Liver (tissue), 9 donors: ENCODE data around the gene UBALD2. TPM values are rescaled to one million over a fixed set of nuclear protein-coding genes. Genes with fewer than 3 reads are reported as not detected.

Source experiments
- DNase-seq: peaks from one replicate; pipeline ENCODE4 v3.0.0-alpha.2; 2017; ENCODE audit warnings: low spot score
- H3K27ac ChIP-seq, 2 donors: one replicate each; pipeline ENCODE4 v1.7.0; 2013; ENCODE audit warnings: inconsistent platforms in 2 of 2, low read length in 2 of 2, control low read depth in 1 of 2, low read depth in 1 of 2, mild to moderate bottlenecking in 1 of 2
- H3K27me3 ChIP-seq, 4 donors: one replicate each; pipeline versions ENCODE4 v1.6.1 to v1.7.0; 2013; ENCODE audit warnings: low read length in 3 of 4, inconsistent platforms in 1 of 4, mild to moderate bottlenecking in 1 of 4, moderate library complexity in 1 of 4; ENCODE audit not compliant: control insufficient read depth in 4 of 4, insufficient read depth in 4 of 4
- H3K36me3 ChIP-seq, 4 donors: one replicate each; pipeline versions ENCODE4 v1.6.1 to v1.7.0; 2013; ENCODE audit warnings: low read length in 3 of 4, mild to moderate bottlenecking in 3 of 4, low read depth in 1 of 4, moderate library complexity in 1 of 4; ENCODE audit not compliant: control insufficient read depth in 4 of 4, insufficient read depth in 3 of 4
- H3K4me1 ChIP-seq, 4 donors: one replicate each; pipeline versions ENCODE4 v1.6.1 to v1.7.0; 2013; ENCODE audit warnings: low read length in 3 of 4, mild to moderate bottlenecking in 3 of 4, moderate library complexity in 1 of 4; ENCODE audit not compliant: control insufficient read depth in 4 of 4, insufficient read depth in 4 of 4
- H3K4me3 ChIP-seq, 3 donors: one replicate each; pipeline versions ENCODE4 v1.6.1 to v1.7.0; 2013; ENCODE audit warnings: low read length in 3 of 3, control low read depth in 1 of 3, low read depth in 1 of 3, mild to moderate bottlenecking in 1 of 3
- H3K9ac ChIP-seq, 2 donors: one replicate each; pipeline ENCODE4 v1.7.0; 2013; ENCODE audit warnings: low read length in 2 of 2, mild to moderate bottlenecking in 2 of 2, moderate library complexity in 2 of 2, control low read depth in 1 of 2, low read depth in 1 of 2
- H3K9me3 ChIP-seq, 4 donors: one replicate each; pipeline versions ENCODE4 v1.6.1 to v1.7.0; 2013; ENCODE audit warnings: low read length in 3 of 4; ENCODE audit not compliant: control insufficient read depth in 4 of 4
- EGR1 ChIP-seq, 2 donors: IDR thresholded peaks; 2 replicates each; pipeline ENCODE4 v1.6.1; 2016 to 2018; ENCODE audit warnings: antibody characterized with exemption in 2 of 2, low read depth in 2 of 2
- FOXA1 ChIP-seq: IDR thresholded peaks from 2 replicates; pipeline ENCODE4 v1.6.1; 2016; ENCODE audit warnings: antibody characterized with exemption
- FOXA2 ChIP-seq: IDR thresholded peaks from 2 replicates; pipeline ENCODE4 v1.6.1; 2016; ENCODE audit warnings: antibody characterized with exemption
- GABPA ChIP-seq, 2 donors: IDR thresholded peaks in 1 of 2; conservative IDR thresholded peaks in 1 of 2; 2 replicates each; pipeline ENCODE4 v1.6.1; 2016; ENCODE audit warnings: antibody characterized with exemption in 2 of 2, mild to moderate bottlenecking in 1 of 2, moderate library complexity in 1 of 2
- HNF4A ChIP-seq, 2 donors: conservative IDR thresholded peaks; 2 replicates each; pipeline ENCODE4 v1.6.1; 2016; ENCODE audit warnings: antibody characterized with exemption in 2 of 2, mild to moderate bottlenecking in 2 of 2
- HNF4G ChIP-seq: IDR thresholded peaks from 2 replicates; pipeline ENCODE4 v1.6.1; 2016; ENCODE audit warnings: antibody characterized with exemption
- NR2F2 ChIP-seq: IDR thresholded peaks from 2 replicates; pipeline ENCODE4 v1.6.1; 2016; ENCODE audit warnings: antibody characterized with exemption
- RXRA ChIP-seq, 2 donors: IDR thresholded peaks; 2 replicates each; pipeline ENCODE4 v1.6.1; 2017 to 2018; ENCODE audit warnings: antibody characterized with exemption in 2 of 2, mild to moderate bottlenecking in 1 of 2
- SP1 ChIP-seq: IDR thresholded peaks from 2 replicates; pipeline ENCODE4 v1.6.1; 2018; ENCODE audit warnings: antibody characterized with exemption, mild to moderate bottlenecking
- TAF1 ChIP-seq: conservative IDR thresholded peaks from 2 replicates; pipeline ENCODE4 v1.6.1; 2016; ENCODE audit warnings: antibody characterized with exemption, mild to moderate bottlenecking
- YY1 ChIP-seq: IDR thresholded peaks from 2 replicates; pipeline ENCODE4 v1.6.1; 2016; ENCODE audit warnings: antibody characterized with exemption, mild to moderate bottlenecking
- WGBS: extraction: QIAGEN DNeasy Blood & Tissue Kit; methylation state at CpG from one replicate; pipeline ENCODE4 v1.1.7; 2013; 5-methylcytosine and 5-hydroxymethylcytosine counted together
- polyA plus RNA-seq, 2 donors: library from polyadenylated mRNA; stranded (reverse) in 1 of 2; unstranded in 1 of 2; fragments of 200-250 nt in 1 of 2; fragments of >200 nt in 1 of 2; fragmentation: Nextera tagmentation in 1 of 2; extraction: Ambion mirVana in 1 of 2; gene quantifications; one replicate each; pipeline versions ENCODE4 v1.2.1 to v1.2.3, GENCODE V29; 2013 to 2015
- total RNA-seq, 2 donors: library from RNA; depleted of rRNA; stranded (reverse); fragments of >200 nt; gene quantifications; one replicate each; pipeline ENCODE4 v1.2.3, GENCODE V29; 2014
- TF ChIP-seq, protein P1 (sequence below): IDR thresholded peaks from 2 replicates; pipeline ENCODE4 v1.6.1; 2016; ENCODE audit warnings: antibody characterized with exemption, mild to moderate bottlenecking
- TF ChIP-seq, protein P2 (sequence below): IDR thresholded peaks from 2 replicates; pipeline ENCODE4 v1.6.1; 2016; ENCODE audit warnings: antibody characterized with exemption
- TF ChIP-seq, protein P3 (sequence below): IDR thresholded peaks from 2 replicates; pipeline ENCODE4 v1.6.1; 2016; ENCODE audit warnings: antibody characterized with exemption
- TF ChIP-seq, protein P4 (sequence below): IDR thresholded peaks from 2 replicates; pipeline ENCODE4 v1.6.1; 2016; ENCODE audit warnings: antibody characterized with exemption
- TF ChIP-seq, protein P5 (sequence below): fragments of 150-350 bp; IDR thresholded peaks from 2 replicates; pipeline ENCODE4 v1.5.1; 2017; ENCODE audit warnings: improper control_type of control experiment, low read depth, low read length; ENCODE audit not compliant: missing input control
- donor health status: healthy.
- donor health status: healthy.
- donor health status: healthy.
- donor health status: healthy.
- donor health status: healthy.

UBALD2 gene
- total and polyA plus RNA-seq, 4 donors: 1.4 to 6.5 (median 3.6) TPM

DNA sequence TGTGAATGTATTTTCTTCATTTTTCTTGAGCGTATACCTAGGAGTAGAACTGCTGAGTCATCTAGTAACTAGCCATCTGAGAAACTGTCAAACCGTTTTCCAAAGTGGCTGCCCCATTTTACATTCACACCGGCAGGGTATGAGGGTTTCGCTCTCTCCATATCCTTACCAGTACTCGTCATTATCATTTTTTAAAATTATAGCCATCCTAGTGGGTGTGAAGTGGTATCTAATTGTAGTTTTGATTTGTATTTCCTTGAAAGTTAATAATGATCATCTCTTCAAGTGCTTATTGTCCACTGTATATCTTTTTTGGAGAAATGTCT is 30.8 kb upstream of the UBALD2 start:
- H3K36me3 ChIP-seq: no peaks in the 10 kb centered on the region
- no peak for TF ChIP-seq HNF4G
- TF ChIP-seq YY1: no peak
- TF ChIP-seq, protein P1, sequence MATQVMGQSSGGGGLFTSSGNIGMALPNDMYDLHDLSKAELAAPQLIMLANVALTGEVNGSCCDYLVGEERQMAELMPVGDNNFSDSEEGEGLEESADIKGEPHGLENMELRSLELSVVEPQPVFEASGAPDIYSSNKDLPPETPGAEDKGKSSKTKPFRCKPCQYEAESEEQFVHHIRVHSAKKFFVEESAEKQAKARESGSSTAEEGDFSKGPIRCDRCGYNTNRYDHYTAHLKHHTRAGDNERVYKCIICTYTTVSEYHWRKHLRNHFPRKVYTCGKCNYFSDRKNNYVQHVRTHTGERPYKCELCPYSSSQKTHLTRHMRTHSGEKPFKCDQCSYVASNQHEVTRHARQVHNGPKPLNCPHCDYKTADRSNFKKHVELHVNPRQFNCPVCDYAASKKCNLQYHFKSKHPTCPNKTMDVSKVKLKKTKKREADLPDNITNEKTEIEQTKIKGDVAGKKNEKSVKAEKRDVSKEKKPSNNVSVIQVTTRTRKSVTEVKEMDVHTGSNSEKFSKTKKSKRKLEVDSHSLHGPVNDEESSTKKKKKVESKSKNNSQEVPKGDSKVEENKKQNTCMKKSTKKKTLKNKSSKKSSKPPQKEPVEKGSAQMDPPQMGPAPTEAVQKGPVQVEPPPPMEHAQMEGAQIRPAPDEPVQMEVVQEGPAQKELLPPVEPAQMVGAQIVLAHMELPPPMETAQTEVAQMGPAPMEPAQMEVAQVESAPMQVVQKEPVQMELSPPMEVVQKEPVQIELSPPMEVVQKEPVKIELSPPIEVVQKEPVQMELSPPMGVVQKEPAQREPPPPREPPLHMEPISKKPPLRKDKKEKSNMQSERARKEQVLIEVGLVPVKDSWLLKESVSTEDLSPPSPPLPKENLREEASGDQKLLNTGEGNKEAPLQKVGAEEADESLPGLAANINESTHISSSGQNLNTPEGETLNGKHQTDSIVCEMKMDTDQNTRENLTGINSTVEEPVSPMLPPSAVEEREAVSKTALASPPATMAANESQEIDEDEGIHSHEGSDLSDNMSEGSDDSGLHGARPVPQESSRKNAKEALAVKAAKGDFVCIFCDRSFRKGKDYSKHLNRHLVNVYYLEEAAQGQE: no peak
- TF ChIP-seq, protein P2, sequence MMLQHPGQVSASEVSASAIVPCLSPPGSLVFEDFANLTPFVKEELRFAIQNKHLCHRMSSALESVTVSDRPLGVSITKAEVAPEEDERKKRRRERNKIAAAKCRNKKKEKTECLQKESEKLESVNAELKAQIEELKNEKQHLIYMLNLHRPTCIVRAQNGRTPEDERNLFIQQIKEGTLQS: no peak
- TF ChIP-seq, protein P3, sequence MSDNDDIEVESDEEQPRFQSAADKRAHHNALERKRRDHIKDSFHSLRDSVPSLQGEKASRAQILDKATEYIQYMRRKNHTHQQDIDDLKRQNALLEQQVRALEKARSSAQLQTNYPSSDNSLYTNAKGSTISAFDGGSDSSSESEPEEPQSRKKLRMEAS: no peak
- no peak for TF ChIP-seq EGR1 (IDR thresholded peaks at IDR 0.05; ENCODE audit: low read depth in 2 of 2)
- TF ChIP-seq NR2F2: no peak
- TF ChIP-seq FOXA1: no peak
- TF ChIP-seq, protein P4, sequence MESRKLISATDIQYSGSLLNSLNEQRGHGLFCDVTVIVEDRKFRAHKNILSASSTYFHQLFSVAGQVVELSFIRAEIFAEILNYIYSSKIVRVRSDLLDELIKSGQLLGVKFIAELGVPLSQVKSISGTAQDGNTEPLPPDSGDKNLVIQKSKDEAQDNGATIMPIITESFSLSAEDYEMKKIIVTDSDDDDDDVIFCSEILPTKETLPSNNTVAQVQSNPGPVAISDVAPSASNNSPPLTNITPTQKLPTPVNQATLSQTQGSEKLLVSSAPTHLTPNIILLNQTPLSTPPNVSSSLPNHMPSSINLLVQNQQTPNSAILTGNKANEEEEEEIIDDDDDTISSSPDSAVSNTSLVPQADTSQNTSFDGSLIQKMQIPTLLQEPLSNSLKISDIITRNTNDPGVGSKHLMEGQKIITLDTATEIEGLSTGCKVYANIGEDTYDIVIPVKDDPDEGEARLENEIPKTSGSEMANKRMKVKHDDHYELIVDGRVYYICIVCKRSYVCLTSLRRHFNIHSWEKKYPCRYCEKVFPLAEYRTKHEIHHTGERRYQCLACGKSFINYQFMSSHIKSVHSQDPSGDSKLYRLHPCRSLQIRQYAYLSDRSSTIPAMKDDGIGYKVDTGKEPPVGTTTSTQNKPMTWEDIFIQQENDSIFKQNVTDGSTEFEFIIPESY: no peak
- no peak for TF ChIP-seq GABPA (IDR thresholded peaks at IDR 0.05 in 1 of 2, conservative IDR thresholded peaks at IDR 0.05 in 1 of 2)
- no peak for TF ChIP-seq HNF4A (conservative IDR thresholded peaks at IDR 0.05)
- no peak for TF ChIP-seq SP1
- no peak for TF ChIP-seq RXRA (IDR thresholded peaks at IDR 0.05)
- no peak for TF ChIP-seq TAF1
- no peak overlapping the region for H3K27ac ChIP-seq
- H3K9ac ChIP-seq: no peak overlapping the region
- 84% methylated on average over 5 of the region's 5 CpGs for WGBS
- H3K27me3 ChIP-seq: no peaks in the 10 kb centered on the region
- DNase-seq: no peak
- H3K9me3 ChIP-seq: no peaks in the 10 kb centered on the region
- H3K4me3 ChIP-seq: no peak overlapping the region
- peaks cover 0 to 3% (median 0%) of the 10 kb centered on the region in 4 donors for H3K4me1 ChIP-seq

DNA sequence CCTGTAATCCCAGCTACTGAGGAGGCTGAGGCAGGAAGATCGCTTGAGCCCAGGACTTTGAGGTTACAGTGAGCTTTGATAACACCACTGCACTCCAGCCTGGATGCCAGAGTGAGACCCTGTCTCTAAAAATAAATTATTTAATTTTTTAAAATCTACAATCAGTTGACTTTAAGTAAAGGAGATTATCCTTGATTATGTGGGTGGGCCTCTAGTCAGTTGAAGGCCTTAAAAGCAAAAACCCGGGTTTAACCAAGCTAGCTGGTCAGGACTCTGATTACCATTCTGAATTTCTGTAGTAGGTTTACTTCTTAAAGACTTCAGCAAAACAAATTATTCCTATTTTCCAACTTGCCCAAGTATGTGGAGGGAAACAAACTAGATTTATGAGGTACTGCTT is 29.3 kb upstream of the UBALD2 start:
- TF ChIP-seq, protein P2: no peak
- TF ChIP-seq RXRA (IDR thresholded peaks at IDR 0.05) (no peak), EGR1 (IDR thresholded peaks at IDR 0.05; ENCODE audit: low read depth in 2 of 2) (no peak), YY1 (no peak), GABPA (IDR thresholded peaks at IDR 0.05 in 1 of 2, conservative IDR thresholded peaks at IDR 0.05 in 1 of 2) (no peak), FOXA2 (no peak), TAF1 (no peak), HNF4A (conservative IDR thresholded peaks at IDR 0.05) (no peak), NR2F2 (no peak)
- TF ChIP-seq, protein P4: no peak
- TF ChIP-seq, protein P5, sequence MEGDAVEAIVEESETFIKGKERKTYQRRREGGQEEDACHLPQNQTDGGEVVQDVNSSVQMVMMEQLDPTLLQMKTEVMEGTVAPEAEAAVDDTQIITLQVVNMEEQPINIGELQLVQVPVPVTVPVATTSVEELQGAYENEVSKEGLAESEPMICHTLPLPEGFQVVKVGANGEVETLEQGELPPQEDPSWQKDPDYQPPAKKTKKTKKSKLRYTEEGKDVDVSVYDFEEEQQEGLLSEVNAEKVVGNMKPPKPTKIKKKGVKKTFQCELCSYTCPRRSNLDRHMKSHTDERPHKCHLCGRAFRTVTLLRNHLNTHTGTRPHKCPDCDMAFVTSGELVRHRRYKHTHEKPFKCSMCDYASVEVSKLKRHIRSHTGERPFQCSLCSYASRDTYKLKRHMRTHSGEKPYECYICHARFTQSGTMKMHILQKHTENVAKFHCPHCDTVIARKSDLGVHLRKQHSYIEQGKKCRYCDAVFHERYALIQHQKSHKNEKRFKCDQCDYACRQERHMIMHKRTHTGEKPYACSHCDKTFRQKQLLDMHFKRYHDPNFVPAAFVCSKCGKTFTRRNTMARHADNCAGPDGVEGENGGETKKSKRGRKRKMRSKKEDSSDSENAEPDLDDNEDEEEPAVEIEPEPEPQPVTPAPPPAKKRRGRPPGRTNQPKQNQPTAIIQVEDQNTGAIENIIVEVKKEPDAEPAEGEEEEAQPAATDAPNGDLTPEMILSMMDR: no peak
- TF ChIP-seq, protein P3: no peak
- TF ChIP-seq, protein P1: no peak
- no peaks in the 10 kb centered on the region for H3K27me3 ChIP-seq
- peaks cover 1 to 6% (median 4%) of the 10 kb centered on the region in 4 donors for H3K4me1 ChIP-seq
- no peaks in the 10 kb centered on the region for H3K9me3 ChIP-seq
- H3K36me3 ChIP-seq: no peaks in the 10 kb centered on the region
- no peak overlapping the region for H3K9ac ChIP-seq
- WGBS: 93% methylated on average over 2 of the region's 2 CpGs
- no peak for DNase-seq
- no peak overlapping the region for H3K27ac ChIP-seq
- H3K4me3 ChIP-seq: no peak overlapping the region
